Mammary epithelial cell (primary cell): ENCODE measurements around the gene KHK.

Experiments
- EZH2 ChIP-seq: IDR thresholded peaks from 2 replicates; pipeline ENCODE4 v1.6.1; 2012; ENCODE audit warnings: low read length, inconsistent platforms, borderline replicate concordance
- TF ChIP-seq, protein P1 (sequence below), 2 donors: IDR thresholded peaks in 1 of 2; conservative IDR thresholded peaks in 1 of 2; 2 replicates each; pipeline ENCODE4 v1.5.1; 2011 to 2012; ENCODE audit warnings: inconsistent platforms in 2 of 2, low read length in 2 of 2, mild to moderate bottlenecking in 2 of 2, control low read depth in 1 of 2, low read depth in 1 of 2; ENCODE audit not compliant: insufficient read depth in 1 of 2; ENCODE audit errors: extremely low read depth in 1 of 2

DNA sequence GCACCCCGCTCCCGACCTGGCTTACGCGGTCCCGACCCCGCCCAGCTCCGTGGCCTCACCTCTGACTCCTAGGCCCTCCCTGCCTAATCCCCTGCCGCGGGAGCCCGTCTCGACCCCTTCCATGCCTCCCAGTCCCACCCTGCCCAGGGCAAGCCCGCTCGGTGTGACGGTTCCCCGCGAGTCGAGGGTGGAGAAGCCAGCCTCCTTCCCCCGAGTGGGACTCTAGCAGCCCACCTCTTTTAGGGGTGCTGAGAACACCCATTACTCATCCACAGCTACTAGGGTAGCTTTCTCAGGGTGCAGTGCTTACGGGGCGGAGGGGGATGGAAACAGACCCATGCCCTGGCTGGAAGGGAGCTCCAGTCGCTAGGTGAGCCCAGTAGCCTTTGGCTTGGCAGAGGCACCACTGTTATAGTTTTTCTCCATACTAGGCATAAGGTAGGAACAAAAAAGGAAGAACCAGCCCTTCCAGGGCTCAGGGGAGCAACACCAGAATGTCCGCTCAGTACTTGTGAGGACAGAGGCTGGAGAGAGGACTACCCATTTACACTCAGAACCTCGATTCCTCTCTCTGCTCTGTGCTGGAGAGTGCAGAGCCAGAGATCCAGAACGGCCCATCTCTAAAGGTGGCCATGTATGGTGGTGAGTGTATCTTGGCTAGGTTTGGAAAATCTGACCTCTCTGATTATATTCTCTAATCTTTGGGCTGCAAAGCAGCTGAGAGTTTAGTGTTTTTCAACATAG lies 34.5 kb upstream of the KHK start:
- TF ChIP-seq, protein P1, sequence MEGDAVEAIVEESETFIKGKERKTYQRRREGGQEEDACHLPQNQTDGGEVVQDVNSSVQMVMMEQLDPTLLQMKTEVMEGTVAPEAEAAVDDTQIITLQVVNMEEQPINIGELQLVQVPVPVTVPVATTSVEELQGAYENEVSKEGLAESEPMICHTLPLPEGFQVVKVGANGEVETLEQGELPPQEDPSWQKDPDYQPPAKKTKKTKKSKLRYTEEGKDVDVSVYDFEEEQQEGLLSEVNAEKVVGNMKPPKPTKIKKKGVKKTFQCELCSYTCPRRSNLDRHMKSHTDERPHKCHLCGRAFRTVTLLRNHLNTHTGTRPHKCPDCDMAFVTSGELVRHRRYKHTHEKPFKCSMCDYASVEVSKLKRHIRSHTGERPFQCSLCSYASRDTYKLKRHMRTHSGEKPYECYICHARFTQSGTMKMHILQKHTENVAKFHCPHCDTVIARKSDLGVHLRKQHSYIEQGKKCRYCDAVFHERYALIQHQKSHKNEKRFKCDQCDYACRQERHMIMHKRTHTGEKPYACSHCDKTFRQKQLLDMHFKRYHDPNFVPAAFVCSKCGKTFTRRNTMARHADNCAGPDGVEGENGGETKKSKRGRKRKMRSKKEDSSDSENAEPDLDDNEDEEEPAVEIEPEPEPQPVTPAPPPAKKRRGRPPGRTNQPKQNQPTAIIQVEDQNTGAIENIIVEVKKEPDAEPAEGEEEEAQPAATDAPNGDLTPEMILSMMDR (conservative IDR thresholded peaks at IDR 0.05 in 1 of 2, IDR thresholded peaks at IDR 0.05 in 1 of 2; ENCODE audit: extremely low read depth in 1 of 2, insufficient read depth in 1 of 2, low read depth in 1 of 2, low read length in 2 of 2), result no peak
- TF ChIP-seq EZH2, result no peak
